ENCODE results near the gene CFAP161. TPM values are rescaled to one million over a fixed set of nuclear protein-coding genes. Genes with fewer than 3 reads are reported as not detected.

Gene CFAP161
- total RNA-seq, 2 experiments from 2014 or later: not detected

- peaks cover 2% of the 10 kb centered on the region for H3K4me1 Mint-ChIP-seq (ENCODE audit: low read depth)
- H3K27me3 Mint-ChIP-seq: peaks cover 14% of the 10 kb centered on the region
- H3K9me3 Mint-ChIP-seq: no peaks in the 10 kb centered on the region
- no peaks in the 10 kb centered on the region for H3K36me3 Mint-ChIP-seq (ENCODE audit: low read depth)
- ATAC-seq (no peak), DNase-seq (no peak)
- H3K27ac Mint-ChIP-seq: no peak overlapping the region
- intact Hi-C loops (cut with micrococcal nuclease): no loop called here
- no peak for TF ChIP-seq CTCF (IDR thresholded peaks at IDR 0.05)
- ChIA-PET CTCF (interaction anchor here (0.7 to 3.3 kb wide), 2 partner anchors 27 to 98 kb away, joined by 3 to 14 read pairs; no protein-coding TSS in a partner anchor), POLR2A (no interaction called here)
- no peak overlapping the region for H3K4me3 Mint-ChIP-seq
Observed at GRCh38 chr15:81168131-81168526, 34.1 kb downstream of the CFAP161 start.

- no peak overlapping the region for H3K27ac Mint-ChIP-seq
- peaks cover 2% of the 10 kb centered on the region for H3K4me1 Mint-ChIP-seq (ENCODE audit: low read depth)
- POLR2A ChIA-PET: no interaction called here
Observed at GRCh38 chr15:81168644-81169043, 34.6 kb downstream of the CFAP161 start.

GRCh38 chr15:81170511-81170910 lies 36.4 kb downstream of the CFAP161 start:
- no peaks in the 10 kb centered on the region for H3K36me3 Mint-ChIP-seq (ENCODE audit: low read depth)
- CTCF ChIA-PET: interaction anchor here (1.3 to 2.7 kb wide), 3 partner anchors 15 to 96 kb away, joined by 3 to 10 read pairs (median 10); no protein-coding TSS in a partner anchor
- intact Hi-C loops (cut with micrococcal nuclease): no loop called here
- no peaks in the 10 kb centered on the region for H3K9me3 Mint-ChIP-seq
- ATAC-seq: no peak
- H3K4me3 Mint-ChIP-seq: no peak overlapping the region
- TF ChIP-seq CTCF (IDR thresholded peaks at IDR 0.05): no peak
- H3K4me1 Mint-ChIP-seq (ENCODE audit: low read depth): peaks cover 2% of the 10 kb centered on the region
- POLR2A ChIA-PET: interaction anchor here (1.2 kb wide), 1 partner anchor 10 kb away, joined by 4 read pairs; no protein-coding TSS in a partner anchor
- peaks cover 14% of the 10 kb centered on the region for H3K27me3 Mint-ChIP-seq
- DNase-seq: no peak
- no peak overlapping the region for H3K27ac Mint-ChIP-seq

More at GRCh38 chr15:81168644-81169043, 34.6 kb downstream of the CFAP161 start:
- peaks cover 14% of the 10 kb centered on the region for H3K27me3 Mint-ChIP-seq
- H3K4me3 Mint-ChIP-seq: no peak overlapping the region
- ATAC-seq (no peak), DNase-seq (no peak)
- H3K36me3 Mint-ChIP-seq (ENCODE audit: low read depth): no peaks in the 10 kb centered on the region
- intact Hi-C loops (cut with micrococcal nuclease): no loop called here
- CTCF ChIA-PET: interaction anchor here (2.0 to 3.3 kb wide), 2 partner anchors 13 to 98 kb away, joined by 10 to 14 read pairs; no protein-coding TSS in a partner anchor
- no peak for TF ChIP-seq CTCF (IDR thresholded peaks at IDR 0.05)
- no peaks in the 10 kb centered on the region for H3K9me3 Mint-ChIP-seq

- Mint-ChIP-seq H3K9me3 (no peaks in the 10 kb centered on the region), H3K36me3 (ENCODE audit: low read depth) (no peaks in the 10 kb centered on the region), H3K4me3 (no peak overlapping the region), H3K4me1 (ENCODE audit: low read depth) (peaks cover 2% of the 10 kb centered on the region), H3K27ac (no peak overlapping the region), H3K27me3 (peaks cover 14% of the 10 kb centered on the region)
- ATAC-seq: no peak
- no peak for TF ChIP-seq CTCF (IDR thresholded peaks at IDR 0.05)
- DNase-seq: no peak
- CTCF ChIA-PET: interaction anchor here (0.6 to 2.7 kb wide), 3 partner anchors 64 to 201 kb away, joined by 3 to 10 read pairs (median 3); no protein-coding TSS in a partner anchor
- intact Hi-C loops (cut with micrococcal nuclease): no loop called here
- POLR2A ChIA-PET: interaction anchor here (1.2 kb wide), 1 partner anchor 11 kb away, joined by 4 read pairs; no protein-coding TSS in a partner anchor
Observed at GRCh38 chr15:81171286-81171685, 37.2 kb downstream of the CFAP161 start.

GRCh38 chr15:81174125-81174791 lies 40.2 kb downstream of the CFAP161 start:
- Mint-ChIP-seq H3K4me1 (ENCODE audit: low read depth) (no peaks in the 10 kb centered on the region), H3K36me3 (ENCODE audit: low read depth) (no peaks in the 10 kb centered on the region), H3K9me3 (no peaks in the 10 kb centered on the region), H3K27me3 (peaks cover 10% of the 10 kb centered on the region), H3K4me3 (no peak overlapping the region), H3K27ac (no peak overlapping the region)
- CTCF ChIA-PET: interaction anchor here (0.9 to 3.5 kb wide), 2 partner anchors 18 to 92 kb away, joined by 3 to 21 read pairs; no protein-coding TSS in a partner anchor
- ATAC-seq (no peak), DNase-seq (no peak)
- no peak for TF ChIP-seq CTCF (IDR thresholded peaks at IDR 0.05)
- intact Hi-C loops (cut with micrococcal nuclease): no loop called here
- POLR2A ChIA-PET: no interaction called here

Data from activated CD8-positive, alpha-beta T cell treated with anti-CD3 and anti-CD28 coated beads for 36 hours (primary cell).